ENCODE results near the gene GABPB1. TPM values are rescaled to one million over a fixed set of nuclear protein-coding genes. Genes with fewer than 3 reads are reported as not detected.

Gene GABPB1
- polyA plus RNA-seq, 1 of the 3 experiments (the other 2 are of a cell fraction) = 12.8 TPM

- Histone ChIP-seq H3K9me3 (no peaks in the 10 kb centered on the region), H4K20me1 (ENCODE audit: insufficient read depth) (no peaks in the 10 kb centered on the region), H3K9ac (no peak overlapping the region), H3K79me2 (ENCODE audit: insufficient read depth) (no peaks in the 10 kb centered on the region), H3K9me2 (no peaks in the 10 kb centered on the region), H3F3A (replicated peaks; ENCODE audit: insufficient read depth) (no peaks in the 10 kb centered on the region), H3K36me3 (replicated peaks in 1 of 2; ENCODE audit: control insufficient read depth in 1 of 2, insufficient read depth in 2 of 2, low read length in 1 of 2) (no peaks in the 10 kb centered on the region), H3K27me3 (ENCODE audit: insufficient read depth) (no peaks in the 10 kb centered on the region), H3K27ac (ENCODE audit: low read depth in 2 of 2, low read length in 1 of 2) (no peak overlapping the region), H3K4me1 (ENCODE audit: control insufficient read depth in 1 of 2, insufficient read depth in 2 of 2, low read depth in 1 of 2, low read length in 1 of 2) (no peaks in the 10 kb centered on the region), H2AFZ (ENCODE audit: low read depth) (no peak overlapping the region), H3K4me2 (no peak overlapping the region), H3K4me3 (ENCODE audit: low read depth in 2 of 2, low read length in 1 of 2) (no peak overlapping the region)
- TF ChIP-seq ZBTB33 (IDR thresholded peaks at IDR 0.05; ENCODE audit: borderline replicate concordance, low read depth) (no peak), NRF1 (IDR thresholded peaks at IDR 0.05; ENCODE audit: low read depth, low read length) (no peak), FOSL2 (IDR thresholded peaks at IDR 0.05; ENCODE audit: borderline replicate concordance, low read depth) (no peak), REST (IDR thresholded peaks at IDR 0.05; ENCODE audit: low read depth, low read length) (no peak), MAX (IDR thresholded peaks at IDR 0.05; ENCODE audit: low read depth) (no peak), TEAD4 (IDR thresholded peaks at IDR 0.05; ENCODE audit: borderline replicate concordance, insufficient read depth) (no peak), FOXJ3 (CRISPR knock-in tag; IDR thresholded peaks at IDR 0.05) (no peak), SIN3A (IDR thresholded peaks at IDR 0.05; ENCODE audit: borderline replicate concordance, low read depth, low read length) (no peak), RAD21 (IDR thresholded peaks at IDR 0.05; ENCODE audit: low read length) (no peak), JUND (IDR thresholded peaks at IDR 0.05) (no peak), CTCF (IDR thresholded peaks at IDR 0.05) (no peak)
- DNase-seq = no peak
- POLR2A ChIA-PET = no interaction called here
- CTCF ChIA-PET = interaction anchor here (0.7 kb wide), 1 partner anchor 54 kb away, joined by 3 read pairs; no protein-coding TSS in a partner anchor
- WGBS (ENCODE audit: low lambda C conversion rate) = 82% methylated on average over 4 of the region's 4 CpGs
These were observed 92.5 kb downstream of the GABPB1 start for GRCh38 chr15:50262533-50262932.
